Measurements from ENCODE around the gene MRPL28.

The MRPL28 gene

GRCh38 chr16:374616-374926, 4.2 kb upstream of the MRPL28 start:
- H3K36me3 ChIP-seq (ENCODE audit: insufficient read depth, low read length), result peaks cover 39% of the 10 kb centered on the region
- no peak overlapping the region for H3K4me3 ChIP-seq (ENCODE audit: low read length)
- peaks cover 20% of the 10 kb centered on the region for H3K4me1 ChIP-seq (ENCODE audit: insufficient read depth, low read length)
- H2AFZ ChIP-seq (ENCODE audit: low read depth, low read length), result no peak overlapping the region
- no peaks in the 10 kb centered on the region for H3K27me3 ChIP-seq (ENCODE audit: insufficient read depth, low read length)
- H3K9me3 ChIP-seq (ENCODE audit: low read length), result no peaks in the 10 kb centered on the region

GRCh38 chr16:373848-374615, 3.7 kb upstream of the MRPL28 start:
- Histone ChIP-seq H2AFZ (ENCODE audit: low read depth, low read length) (no peak overlapping the region), H3K4me1 (ENCODE audit: insufficient read depth, low read length) (peaks cover 14% of the 10 kb centered on the region), H3K9me3 (ENCODE audit: low read length) (no peaks in the 10 kb centered on the region), H3K4me3 (ENCODE audit: low read length) (no peak overlapping the region), H3K27me3 (ENCODE audit: insufficient read depth, low read length) (no peaks in the 10 kb centered on the region), H3K36me3 (ENCODE audit: insufficient read depth, low read length) (peaks cover 39% of the 10 kb centered on the region)

- no peak overlapping the region for H3K4me3 ChIP-seq (ENCODE audit: low read length)
- H3K9me3 ChIP-seq (ENCODE audit: low read length), result no peaks in the 10 kb centered on the region
- no peak overlapping the region for H2AFZ ChIP-seq (ENCODE audit: low read depth, low read length)
- H3K27me3 ChIP-seq (ENCODE audit: insufficient read depth, low read length), result no peaks in the 10 kb centered on the region
- peaks cover 45% of the 10 kb centered on the region for H3K36me3 ChIP-seq (ENCODE audit: insufficient read depth, low read length)
- H3K4me1 ChIP-seq (ENCODE audit: insufficient read depth, low read length), result peaks cover 9% of the 10 kb centered on the region
Measured at GRCh38 chr16:373020-373598, 2.8 kb upstream of the MRPL28 start.

GRCh38 chr16:372302-372983, 2.1 kb upstream of the MRPL28 start:
- no peak overlapping the region for H3K4me3 ChIP-seq (ENCODE audit: low read length)
- H3K36me3 ChIP-seq (ENCODE audit: insufficient read depth, low read length), result peaks cover 50% of the 10 kb centered on the region
- peaks cover 9% of the 10 kb centered on the region for H3K4me1 ChIP-seq (ENCODE audit: insufficient read depth, low read length)
- H3K9me3 ChIP-seq (ENCODE audit: low read length), result no peaks in the 10 kb centered on the region
- H3K27me3 ChIP-seq (ENCODE audit: insufficient read depth, low read length), result no peaks in the 10 kb centered on the region
- no peak overlapping the region for H2AFZ ChIP-seq (ENCODE audit: low read depth, low read length)

- H3K27me3 ChIP-seq (ENCODE audit: insufficient read depth, low read length), result no peaks in the 10 kb centered on the region
- no peaks in the 10 kb centered on the region for H3K9me3 ChIP-seq (ENCODE audit: low read length)
- H3K36me3 ChIP-seq (ENCODE audit: insufficient read depth, low read length), result peaks cover 51% of the 10 kb centered on the region
- H3K4me1 ChIP-seq (ENCODE audit: insufficient read depth, low read length), result peaks cover 9% of the 10 kb centered on the region
- H3K4me3 ChIP-seq (ENCODE audit: low read length), result no peak overlapping the region
- no peak overlapping the region for H2AFZ ChIP-seq (ENCODE audit: low read depth, low read length)
Measured at GRCh38 chr16:371515-372301, 1.4 kb upstream of the MRPL28 start.

GRCh38 chr16:370979-371514, 709 bp upstream of the MRPL28 start:
- Histone ChIP-seq H3K4me1 (ENCODE audit: insufficient read depth, low read length) (peaks cover 9% of the 10 kb centered on the region), H3K36me3 (ENCODE audit: insufficient read depth, low read length) (peaks cover 48% of the 10 kb centered on the region), H3K4me3 (ENCODE audit: low read length) (peak overlapping the region; percentile 30), H3K27me3 (ENCODE audit: insufficient read depth, low read length) (no peaks in the 10 kb centered on the region), H2AFZ (ENCODE audit: low read depth, low read length) (no peak overlapping the region), H3K9me3 (ENCODE audit: low read length) (no peaks in the 10 kb centered on the region)

GRCh38 chr16:369866-370436, 387 bp downstream of the MRPL28 start:
- Histone ChIP-seq H3K36me3 (ENCODE audit: insufficient read depth, low read length) (peaks cover 39% of the 10 kb centered on the region), H3K9me3 (ENCODE audit: low read length) (no peaks in the 10 kb centered on the region), H3K4me3 (ENCODE audit: low read length) (peak overlapping the region; percentile 30), H2AFZ (ENCODE audit: low read depth, low read length) (no peak overlapping the region), H3K4me1 (ENCODE audit: insufficient read depth, low read length) (peaks cover 9% of the 10 kb centered on the region), H3K27me3 (ENCODE audit: insufficient read depth, low read length) (no peaks in the 10 kb centered on the region)

- peaks cover 9% of the 10 kb centered on the region for H3K4me1 ChIP-seq (ENCODE audit: insufficient read depth, low read length)
- peaks cover 34% of the 10 kb centered on the region for H3K36me3 ChIP-seq (ENCODE audit: insufficient read depth, low read length)
- H3K27me3 ChIP-seq (ENCODE audit: insufficient read depth, low read length), result no peaks in the 10 kb centered on the region
- H2AFZ ChIP-seq (ENCODE audit: low read depth, low read length), result no peak overlapping the region
- no peaks in the 10 kb centered on the region for H3K9me3 ChIP-seq (ENCODE audit: low read length)
- no peak overlapping the region for H3K4me3 ChIP-seq (ENCODE audit: low read length)
Measured at GRCh38 chr16:369275-369865, 968 bp downstream of the MRPL28 start.

GRCh38 chr16:368388-369158, 1.8 kb downstream of the MRPL28 start:
- Histone ChIP-seq H3K4me1 (ENCODE audit: insufficient read depth, low read length) (peaks cover 12% of the 10 kb centered on the region), H3K9me3 (ENCODE audit: low read length) (no peaks in the 10 kb centered on the region), H2AFZ (ENCODE audit: low read depth, low read length) (no peak overlapping the region), H3K36me3 (ENCODE audit: insufficient read depth, low read length) (peaks cover 27% of the 10 kb centered on the region), H3K4me3 (ENCODE audit: low read length) (no peak overlapping the region), H3K27me3 (ENCODE audit: insufficient read depth, low read length) (no peaks in the 10 kb centered on the region)

GRCh38 chr16:367333-367903, 2.9 kb downstream of the MRPL28 start:
- no peak overlapping the region for H2AFZ ChIP-seq (ENCODE audit: low read depth, low read length)
- H3K9me3 ChIP-seq (ENCODE audit: low read length), result no peaks in the 10 kb centered on the region
- H3K27me3 ChIP-seq (ENCODE audit: insufficient read depth, low read length), result no peaks in the 10 kb centered on the region
- H3K36me3 ChIP-seq (ENCODE audit: insufficient read depth, low read length), result peaks cover 22% of the 10 kb centered on the region
- no peak overlapping the region for H3K4me3 ChIP-seq (ENCODE audit: low read length)
- peaks cover 14% of the 10 kb centered on the region for H3K4me1 ChIP-seq (ENCODE audit: insufficient read depth, low read length)

GRCh38 chr16:366476-366875, 3.9 kb downstream of the MRPL28 start:
- H3K4me1 ChIP-seq (ENCODE audit: insufficient read depth, low read length), result peaks cover 14% of the 10 kb centered on the region
- no peaks in the 10 kb centered on the region for H3K9me3 ChIP-seq (ENCODE audit: low read length)
- H3K36me3 ChIP-seq (ENCODE audit: insufficient read depth, low read length), result peaks cover 22% of the 10 kb centered on the region
- H3K27me3 ChIP-seq (ENCODE audit: insufficient read depth, low read length), result no peaks in the 10 kb centered on the region
- H2AFZ ChIP-seq (ENCODE audit: low read depth, low read length), result no peak overlapping the region
- no peak overlapping the region for H3K4me3 ChIP-seq (ENCODE audit: low read length)
